SK-N-SH (cell line): Measurements from ENCODE around the gene POGLUT3. TPM values are rescaled to one million over a fixed set of nuclear protein-coding genes. Genes with fewer than 3 reads are reported as not detected.

Experiments
- CTCF ChIA-PET: fragments of 300-600, 350-600 bp; formaldehyde crosslinking; extraction: SDS; loops from one replicate; lab custom pipeline; 2021; lab: Yijun Ruan, JAX
- POLR2A ChIA-PET: fragments of 350-600 bp; sonication (Branson Sonifier 250); formaldehyde crosslinking; extraction: SDS; loops from one replicate; lab custom pipeline; 2020; ENCODE audit warnings: antibody characterized with exemption, inconsistent platforms; lab: Yijun Ruan, JAX
- DNase-seq: peaks from one replicate; pipeline ENCODE4 v3.0.0; 2012
- H2AFZ ChIP-seq: fragments of 200-600 bp; sonication (generic); 2 replicates; pipeline ENCODE4 v1.8.1; 2016; ENCODE audit warnings: antibody characterized with exemption, mild to moderate bottlenecking, low read depth
- H3F3A ChIP-seq: fragments of 200-600 bp; sonication (generic); replicated peaks from 2 replicates; pipeline ENCODE3; 2016; ENCODE audit warnings: antibody characterized with exemption, mild to moderate bottlenecking; ENCODE audit not compliant: insufficient read depth
- H3K27ac ChIP-seq, 2 experiments: fragments of 200-500 bp in 1 of 2; fragments of 200-600 bp in 1 of 2; sonication (Bioruptor generic) in 1 of 2; sonication (generic), shearing (Covaris generic) in 1 of 2; 2 replicates each; pipeline versions ENCODE4 v1.5.1 to v1.6.1; 2014 to 2016; ENCODE audit warnings: low read depth in 2 of 2, inconsistent platforms in 1 of 2, low read length in 1 of 2, mild to moderate bottlenecking in 1 of 2, mixed read lengths in 1 of 2
- H3K27me3 ChIP-seq: fragments of 200-600 bp; sonication (generic), shearing (Covaris generic); 2 replicates; pipeline ENCODE4 v1.6.1; 2016; ENCODE audit warnings: mixed run types; ENCODE audit not compliant: insufficient read depth
- H3K36me3 ChIP-seq, 2 experiments: fragments of 200-500 bp in 1 of 2; fragments of 200-600 bp in 1 of 2; sonication (Bioruptor generic) in 1 of 2; sonication (generic) in 1 of 2; replicated peaks in 1 of 2; 2 replicates each; pipeline versions ENCODE3 to v1.5.1; 2014 to 2016; ENCODE audit warnings: low read length in 1 of 2, mild to moderate bottlenecking in 1 of 2; ENCODE audit not compliant: insufficient read depth in 2 of 2, control insufficient read depth in 1 of 2
- H3K4me1 ChIP-seq, 2 experiments: fragments of 200-500 bp in 1 of 2; fragments of 200-600 bp in 1 of 2; sonication (Bioruptor generic) in 1 of 2; sonication (generic), shearing (Covaris generic) in 1 of 2; 2 replicates each; pipeline versions ENCODE4 v1.5.1 to v1.6.1; 2014 to 2016; ENCODE audit warnings: low read depth in 1 of 2, low read length in 1 of 2, mixed run types in 1 of 2; ENCODE audit not compliant: insufficient read depth in 2 of 2, control insufficient read depth in 1 of 2
- H3K4me2 ChIP-seq: fragments of 200-600 bp; sonication (generic), shearing (Covaris generic); 2 replicates; pipeline ENCODE4 v1.6.1; 2017; ENCODE audit warnings: mixed run types
- H3K4me3 ChIP-seq, 2 experiments: fragments of 200-500 bp in 1 of 2; fragments of 200-600 bp in 1 of 2; sonication (Bioruptor generic) in 1 of 2; sonication (generic), shearing (Covaris generic) in 1 of 2; 2 replicates each; pipeline versions ENCODE4 v1.5.1 to v1.8.1; 2014 to 2016; ENCODE audit warnings: low read depth in 2 of 2, inconsistent platforms in 1 of 2, low read length in 1 of 2, mild to moderate bottlenecking in 1 of 2, mixed read lengths in 1 of 2, moderate library complexity in 1 of 2
- H3K79me2 ChIP-seq: fragments of 200-600 bp; sonication (generic); 2 replicates; pipeline ENCODE4 v1.8.1; 2017; ENCODE audit warnings: mild to moderate bottlenecking; ENCODE audit not compliant: insufficient read depth
- H3K9ac ChIP-seq: fragments of 200-600 bp; sonication (generic); 2 replicates; pipeline ENCODE4 v1.6.1; 2017; ENCODE audit warnings: mixed run types
- H3K9me2 ChIP-seq: fragments of 200-600 bp; sonication (generic); 2 replicates; pipeline ENCODE4 v1.6.1; 2017; ENCODE audit warnings: mixed run types
- H3K9me3 ChIP-seq: fragments of 200-600 bp; sonication (generic); 2 replicates; pipeline ENCODE4 v1.6.1; 2017; ENCODE audit warnings: mixed run types, mild to moderate bottlenecking, moderate library complexity
- H4K20me1 ChIP-seq: fragments of 200-600 bp; sonication (generic); 2 replicates; pipeline ENCODE4 v1.6.1; 2017; ENCODE audit warnings: mild to moderate bottlenecking, mixed run types; ENCODE audit not compliant: insufficient read depth
- ELF1 ChIP-seq: IDR thresholded peaks from 2 replicates; pipeline ENCODE4 v1.4.0; 2012
- FOXJ3 ChIP-seq: sonication (generic); formaldehyde crosslinking; IDR thresholded peaks from 2 replicates; pipeline ENCODE4 v1.5.1; 2020; ENCODE audit warnings: mild to moderate bottlenecking, missing genetic modification reagents
- FOXM1 ChIP-seq: IDR thresholded peaks from 2 replicates; pipeline ENCODE4 v1.4.0; 2012; ENCODE audit warnings: low read depth, mild to moderate bottlenecking
- GABPA ChIP-seq: IDR thresholded peaks from 2 replicates; pipeline ENCODE4 v1.4.0; 2012; ENCODE audit warnings: low read depth, mild to moderate bottlenecking
- NFIC ChIP-seq: IDR thresholded peaks from 2 replicates; pipeline ENCODE4 v1.4.0; 2012; ENCODE audit warnings: borderline replicate concordance
- POLR2AphosphoS5 ChIP-seq: IDR thresholded peaks from 2 replicates; pipeline ENCODE4 v1.6.1; 2012; ENCODE audit warnings: low read depth, low read length
- RAD21 ChIP-seq: IDR thresholded peaks from 2 replicates; pipeline ENCODE4 v1.6.1; 2012; ENCODE audit warnings: mild to moderate bottlenecking, low read length
- RFX5 ChIP-seq: IDR thresholded peaks from 2 replicates; pipeline ENCODE4 v1.6.1; 2012; ENCODE audit warnings: mild to moderate bottlenecking, improper control_type of control experiment, low read length
- RXRA ChIP-seq: IDR thresholded peaks from 2 replicates; pipeline ENCODE4 v1.4.0; 2012; ENCODE audit warnings: low read depth, mild to moderate bottlenecking, borderline replicate concordance
- SIN3A ChIP-seq: IDR thresholded peaks from 2 replicates; pipeline ENCODE4 v1.6.1; 2012; ENCODE audit warnings: low read depth, mild to moderate bottlenecking, low read length, moderate library complexity, borderline replicate concordance
- TCF12 ChIP-seq: IDR thresholded peaks from 2 replicates; pipeline ENCODE4 v1.4.0; 2012
- TEAD4 ChIP-seq: IDR thresholded peaks from 2 replicates; pipeline ENCODE4 v1.4.0; 2012; ENCODE audit warnings: mild to moderate bottlenecking, borderline replicate concordance; ENCODE audit not compliant: insufficient read depth
- YY1 ChIP-seq: IDR thresholded peaks from 2 replicates; pipeline ENCODE4 v1.4.0; 2012; ENCODE audit warnings: low read depth, mild to moderate bottlenecking
- WGBS: methylation state at CpG from one replicate; pipeline ENCODE4 v1.1.6; 2017; ENCODE audit warnings: low lambda C conversion rate; 5-methylcytosine and 5-hydroxymethylcytosine counted together
- polyA plus RNA-seq, 3 experiments: library from polyadenylated mRNA; depleted of rRNA; stranded (reverse); fragments of >200 nt; gene quantifications; 2 replicates each; pipeline ENCODE4 v1.2.3, GENCODE V29; 2012
- TF ChIP-seq, protein P1 (sequence below): IDR thresholded peaks from 2 replicates; pipeline ENCODE4 v1.4.0; 2012; ENCODE audit warnings: low read depth
- TF ChIP-seq, protein P2 (sequence below): fragments of 150-350 bp; IDR thresholded peaks from 2 replicates; pipeline ENCODE4 v1.6.1; 2016; ENCODE audit warnings: mild to moderate bottlenecking, low read depth, low read length
- TF ChIP-seq, protein P3 (sequence below): IDR thresholded peaks from 2 replicates; pipeline ENCODE4 v1.6.1; 2012; ENCODE audit warnings: mild to moderate bottlenecking, low read depth, low read length, moderate library complexity
- TF ChIP-seq, protein P4 (sequence below): IDR thresholded peaks from 2 replicates; pipeline ENCODE4 v1.4.0; 2012; ENCODE audit warnings: low read depth, borderline replicate concordance
- TF ChIP-seq, protein P5 (sequence below): IDR thresholded peaks from 2 replicates; pipeline ENCODE4 v1.4.0; 2012; ENCODE audit warnings: low read depth, borderline replicate concordance

Gene POGLUT3
- polyA plus RNA-seq, 1 of the 3 experiments (the other 2 are of a cell fraction) = 26.3 TPM

DNA sequence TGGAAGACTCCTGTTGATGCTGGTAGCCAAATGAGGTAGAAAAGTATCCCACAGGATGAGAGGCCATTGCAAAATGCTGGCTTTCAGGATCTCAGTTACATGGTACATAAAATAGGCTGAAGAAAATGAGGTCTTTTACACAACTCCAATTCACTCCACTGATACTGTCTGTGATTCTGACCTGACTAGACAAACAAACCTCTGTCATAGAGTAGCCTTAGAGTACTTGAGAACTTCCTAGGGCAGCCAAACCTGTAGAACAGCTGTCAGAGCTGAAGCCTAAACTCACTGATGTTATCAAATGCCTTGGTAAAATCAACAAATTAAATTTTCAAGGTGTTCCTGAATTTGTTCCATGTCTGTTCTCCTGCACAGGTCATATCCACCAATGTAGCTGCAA lies 26.2 kb upstream of the POGLUT3 start:
- Histone ChIP-seq H3K4me2 (no peak overlapping the region), H3F3A (no peaks in the 10 kb centered on the region), H3K27ac (no peak overlapping the region), H3K79me2 (no peaks in the 10 kb centered on the region), H3K36me3 (no peaks in the 10 kb centered on the region), H4K20me1 (no peaks in the 10 kb centered on the region), H3K4me3 (no peak overlapping the region), H3K9ac (no peak overlapping the region), H3K9me2 (no peaks in the 10 kb centered on the region), H3K9me3 (no peaks in the 10 kb centered on the region), H2AFZ (no peak overlapping the region), H3K4me1 (no peaks in the 10 kb centered on the region), H3K27me3 (no peaks in the 10 kb centered on the region; the same call in 1 of the 2 replicates)
- no peak for TF ChIP-seq RXRA
- TF ChIP-seq RAD21 = no peak
- TF ChIP-seq ELF1 = no peak
- no peak for TF ChIP-seq RFX5
- no peak for TF ChIP-seq TCF12
- POLR2A ChIA-PET = no interaction called here
- DNase-seq = no peak
- CTCF ChIA-PET = no interaction called here

DNA sequence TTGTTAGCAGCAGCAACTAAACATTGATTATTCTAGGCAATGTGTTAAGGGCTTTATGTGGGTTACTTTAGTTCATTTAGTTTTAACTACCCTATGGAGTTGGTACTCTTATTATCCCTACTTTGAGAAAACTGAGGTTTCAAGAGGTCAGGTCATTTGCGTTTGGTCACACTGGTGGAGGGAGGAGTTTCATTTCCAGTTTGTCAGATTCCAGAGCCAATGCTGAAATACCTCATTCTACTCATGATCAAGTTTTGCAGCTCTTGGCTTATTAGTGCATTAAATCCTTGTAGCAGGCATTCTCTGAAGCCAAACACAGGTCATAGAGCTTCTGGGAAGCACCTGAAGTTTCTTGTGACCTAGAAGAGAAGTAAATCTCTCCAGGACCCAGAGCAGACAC lies 24.1 kb upstream of the POGLUT3 start:
- H3F3A ChIP-seq = no peaks in the 10 kb centered on the region
- no peaks in the 10 kb centered on the region; the same call in 1 of the 2 replicates for H3K27me3 ChIP-seq
- ChIA-PET CTCF (no interaction called here), POLR2A (no interaction called here)
- no peaks in the 10 kb centered on the region for H4K20me1 ChIP-seq
- no peak for DNase-seq
- no peaks in the 10 kb centered on the region for H3K36me3 ChIP-seq
- H3K9me3 ChIP-seq = no peaks in the 10 kb centered on the region
- WGBS = 64% methylated on average over 1 of the region's 1 CpG
- no peak overlapping the region for H3K4me2 ChIP-seq
- H3K27ac ChIP-seq = no peak overlapping the region
- H3K9me2 ChIP-seq = no peaks in the 10 kb centered on the region
- H3K4me3 ChIP-seq = no peak overlapping the region
- H2AFZ ChIP-seq = no peak overlapping the region
- TF ChIP-seq SIN3A (no peak), FOXJ3 (no peak), RFX5 (no peak), NFIC (no peak), YY1 (no peak), ELF1 (no peak), FOXM1 (no peak), TEAD4 (no peak), TCF12 (no peak), POLR2AphosphoS5 (no peak), GABPA (no peak)
- TF ChIP-seq, protein P1, sequence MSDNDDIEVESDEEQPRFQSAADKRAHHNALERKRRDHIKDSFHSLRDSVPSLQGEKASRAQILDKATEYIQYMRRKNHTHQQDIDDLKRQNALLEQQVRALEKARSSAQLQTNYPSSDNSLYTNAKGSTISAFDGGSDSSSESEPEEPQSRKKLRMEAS = no peak
- TF ChIP-seq, protein P2, sequence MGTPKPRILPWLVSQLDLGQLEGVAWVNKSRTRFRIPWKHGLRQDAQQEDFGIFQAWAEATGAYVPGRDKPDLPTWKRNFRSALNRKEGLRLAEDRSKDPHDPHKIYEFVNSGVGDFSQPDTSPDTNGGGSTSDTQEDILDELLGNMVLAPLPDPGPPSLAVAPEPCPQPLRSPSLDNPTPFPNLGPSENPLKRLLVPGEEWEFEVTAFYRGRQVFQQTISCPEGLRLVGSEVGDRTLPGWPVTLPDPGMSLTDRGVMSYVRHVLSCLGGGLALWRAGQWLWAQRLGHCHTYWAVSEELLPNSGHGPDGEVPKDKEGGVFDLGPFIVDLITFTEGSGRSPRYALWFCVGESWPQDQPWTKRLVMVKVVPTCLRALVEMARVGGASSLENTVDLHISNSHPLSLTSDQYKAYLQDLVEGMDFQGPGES = no peak
- TF ChIP-seq, protein P3, sequence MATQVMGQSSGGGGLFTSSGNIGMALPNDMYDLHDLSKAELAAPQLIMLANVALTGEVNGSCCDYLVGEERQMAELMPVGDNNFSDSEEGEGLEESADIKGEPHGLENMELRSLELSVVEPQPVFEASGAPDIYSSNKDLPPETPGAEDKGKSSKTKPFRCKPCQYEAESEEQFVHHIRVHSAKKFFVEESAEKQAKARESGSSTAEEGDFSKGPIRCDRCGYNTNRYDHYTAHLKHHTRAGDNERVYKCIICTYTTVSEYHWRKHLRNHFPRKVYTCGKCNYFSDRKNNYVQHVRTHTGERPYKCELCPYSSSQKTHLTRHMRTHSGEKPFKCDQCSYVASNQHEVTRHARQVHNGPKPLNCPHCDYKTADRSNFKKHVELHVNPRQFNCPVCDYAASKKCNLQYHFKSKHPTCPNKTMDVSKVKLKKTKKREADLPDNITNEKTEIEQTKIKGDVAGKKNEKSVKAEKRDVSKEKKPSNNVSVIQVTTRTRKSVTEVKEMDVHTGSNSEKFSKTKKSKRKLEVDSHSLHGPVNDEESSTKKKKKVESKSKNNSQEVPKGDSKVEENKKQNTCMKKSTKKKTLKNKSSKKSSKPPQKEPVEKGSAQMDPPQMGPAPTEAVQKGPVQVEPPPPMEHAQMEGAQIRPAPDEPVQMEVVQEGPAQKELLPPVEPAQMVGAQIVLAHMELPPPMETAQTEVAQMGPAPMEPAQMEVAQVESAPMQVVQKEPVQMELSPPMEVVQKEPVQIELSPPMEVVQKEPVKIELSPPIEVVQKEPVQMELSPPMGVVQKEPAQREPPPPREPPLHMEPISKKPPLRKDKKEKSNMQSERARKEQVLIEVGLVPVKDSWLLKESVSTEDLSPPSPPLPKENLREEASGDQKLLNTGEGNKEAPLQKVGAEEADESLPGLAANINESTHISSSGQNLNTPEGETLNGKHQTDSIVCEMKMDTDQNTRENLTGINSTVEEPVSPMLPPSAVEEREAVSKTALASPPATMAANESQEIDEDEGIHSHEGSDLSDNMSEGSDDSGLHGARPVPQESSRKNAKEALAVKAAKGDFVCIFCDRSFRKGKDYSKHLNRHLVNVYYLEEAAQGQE = no peak
- TF ChIP-seq, protein P4, sequence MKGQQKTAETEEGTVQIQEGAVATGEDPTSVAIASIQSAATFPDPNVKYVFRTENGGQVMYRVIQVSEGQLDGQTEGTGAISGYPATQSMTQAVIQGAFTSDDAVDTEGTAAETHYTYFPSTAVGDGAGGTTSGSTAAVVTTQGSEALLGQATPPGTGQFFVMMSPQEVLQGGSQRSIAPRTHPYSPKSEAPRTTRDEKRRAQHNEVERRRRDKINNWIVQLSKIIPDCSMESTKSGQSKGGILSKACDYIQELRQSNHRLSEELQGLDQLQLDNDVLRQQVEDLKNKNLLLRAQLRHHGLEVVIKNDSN = no peak
- TF ChIP-seq, protein P5, sequence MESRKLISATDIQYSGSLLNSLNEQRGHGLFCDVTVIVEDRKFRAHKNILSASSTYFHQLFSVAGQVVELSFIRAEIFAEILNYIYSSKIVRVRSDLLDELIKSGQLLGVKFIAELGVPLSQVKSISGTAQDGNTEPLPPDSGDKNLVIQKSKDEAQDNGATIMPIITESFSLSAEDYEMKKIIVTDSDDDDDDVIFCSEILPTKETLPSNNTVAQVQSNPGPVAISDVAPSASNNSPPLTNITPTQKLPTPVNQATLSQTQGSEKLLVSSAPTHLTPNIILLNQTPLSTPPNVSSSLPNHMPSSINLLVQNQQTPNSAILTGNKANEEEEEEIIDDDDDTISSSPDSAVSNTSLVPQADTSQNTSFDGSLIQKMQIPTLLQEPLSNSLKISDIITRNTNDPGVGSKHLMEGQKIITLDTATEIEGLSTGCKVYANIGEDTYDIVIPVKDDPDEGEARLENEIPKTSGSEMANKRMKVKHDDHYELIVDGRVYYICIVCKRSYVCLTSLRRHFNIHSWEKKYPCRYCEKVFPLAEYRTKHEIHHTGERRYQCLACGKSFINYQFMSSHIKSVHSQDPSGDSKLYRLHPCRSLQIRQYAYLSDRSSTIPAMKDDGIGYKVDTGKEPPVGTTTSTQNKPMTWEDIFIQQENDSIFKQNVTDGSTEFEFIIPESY = no peak
- H3K4me1 ChIP-seq = no peaks in the 10 kb centered on the region
- no peaks in the 10 kb centered on the region for H3K79me2 ChIP-seq
- no peak overlapping the region for H3K9ac ChIP-seq
